Measurements from ENCODE around the gene TNFRSF8.
"Not testable (repeated sequence)": the region's sequence is repeated elsewhere in the genome, so short reads cannot be mapped to it uniquely, and the experiment has no call there.

DNA sequence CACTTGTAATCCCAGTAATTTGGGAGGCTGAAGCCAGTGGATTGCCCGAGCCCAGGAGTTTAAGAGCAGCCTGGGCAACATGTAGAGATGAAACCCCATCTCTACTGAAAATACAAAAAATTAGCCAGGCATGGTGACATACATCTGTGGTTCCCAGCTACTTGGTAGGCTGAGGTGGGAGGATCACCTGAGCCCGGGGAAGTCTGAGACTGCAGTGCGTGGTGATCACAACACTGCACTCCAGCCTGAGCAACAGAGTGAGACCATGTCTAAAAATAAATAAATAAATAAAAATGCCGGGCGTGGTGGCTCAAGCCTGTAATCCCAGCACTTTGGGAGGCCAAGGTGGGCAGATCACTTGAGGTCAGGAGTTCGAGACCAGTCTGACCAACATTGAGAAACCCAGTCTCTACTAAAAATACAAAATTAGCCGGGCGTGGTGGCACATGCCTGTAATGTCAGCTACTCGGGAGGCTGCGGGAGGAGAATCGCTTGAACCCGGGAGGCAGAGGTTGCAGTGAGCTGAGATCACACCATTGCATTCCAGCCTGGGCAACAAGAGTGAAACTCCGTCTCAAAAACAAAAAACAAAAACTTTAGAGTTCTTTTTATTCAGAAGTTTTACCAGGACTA is 23.2 kb upstream of the TNFRSF8 start:
- not testable (repeated sequence) for TF ChIP-seq CTCF (conservative IDR thresholded peaks at IDR 0.05; ENCODE audit: low read depth, low read length); CEBPB (IDR thresholded peaks at IDR 0.05; ENCODE audit: low read depth, low read length); BHLHE40 (IDR thresholded peaks at IDR 0.05; ENCODE audit: low read depth, low read length); MXI1 (IDR thresholded peaks at IDR 0.05; ENCODE audit: borderline replicate concordance, low read depth, low read length); POLR2A (IDR thresholded peaks at IDR 0.05; ENCODE audit: low read depth, low read length); CHD1 (IDR thresholded peaks at IDR 0.05; ENCODE audit: low read depth, low read length); RFX5 (IDR thresholded peaks at IDR 0.05; ENCODE audit: low read depth, low read length); SMC3 (IDR thresholded peaks at IDR 0.05; ENCODE audit: low read depth, low read length); RAD21 (IDR thresholded peaks at IDR 0.05; ENCODE audit: low read length); MAZ (IDR thresholded peaks at IDR 0.05; ENCODE audit: borderline replicate concordance, low read depth, low read length)
- TF ChIP-seq, protein P1, sequence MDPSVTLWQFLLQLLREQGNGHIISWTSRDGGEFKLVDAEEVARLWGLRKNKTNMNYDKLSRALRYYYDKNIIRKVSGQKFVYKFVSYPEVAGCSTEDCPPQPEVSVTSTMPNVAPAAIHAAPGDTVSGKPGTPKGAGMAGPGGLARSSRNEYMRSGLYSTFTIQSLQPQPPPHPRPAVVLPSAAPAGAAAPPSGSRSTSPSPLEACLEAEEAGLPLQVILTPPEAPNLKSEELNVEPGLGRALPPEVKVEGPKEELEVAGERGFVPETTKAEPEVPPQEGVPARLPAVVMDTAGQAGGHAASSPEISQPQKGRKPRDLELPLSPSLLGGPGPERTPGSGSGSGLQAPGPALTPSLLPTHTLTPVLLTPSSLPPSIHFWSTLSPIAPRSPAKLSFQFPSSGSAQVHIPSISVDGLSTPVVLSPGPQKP (IDR thresholded peaks at IDR 0.05; ENCODE audit: borderline replicate concordance, low read depth, low read length), result not testable (repeated sequence)
- TF ChIP-seq, protein P2, sequence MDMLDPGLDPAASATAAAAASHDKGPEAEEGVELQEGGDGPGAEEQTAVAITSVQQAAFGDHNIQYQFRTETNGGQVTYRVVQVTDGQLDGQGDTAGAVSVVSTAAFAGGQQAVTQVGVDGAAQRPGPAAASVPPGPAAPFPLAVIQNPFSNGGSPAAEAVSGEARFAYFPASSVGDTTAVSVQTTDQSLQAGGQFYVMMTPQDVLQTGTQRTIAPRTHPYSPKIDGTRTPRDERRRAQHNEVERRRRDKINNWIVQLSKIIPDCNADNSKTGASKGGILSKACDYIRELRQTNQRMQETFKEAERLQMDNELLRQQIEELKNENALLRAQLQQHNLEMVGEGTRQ (IDR thresholded peaks at IDR 0.05; ENCODE audit: low read depth, low read length), result not testable (repeated sequence)

All from IMR-90 (cell line).